Measurements from ENCODE around the gene TYMS.

- TF ChIP-seq CTCF (conservative IDR thresholded peaks at IDR 0.05; ENCODE audit: low read length) (no peak), EZH2phosphoT487 (IDR thresholded peaks at IDR 0.05; ENCODE audit: borderline replicate concordance, low read depth, low read length) (no peak)
Measured at GRCh38 chr18:653512-653911, 3.9 kb upstream of the TYMS start.

All from OCI-LY7 (cell line).